HG02642 (cell line): ENCODE data around the gene TRIM41.
"Not testable (repeated sequence)": the region's sequence is repeated elsewhere in the genome, so short reads cannot be mapped to it uniquely, and the experiment has no call there.

ENCODE experiments used
- ATAC-seq: cut with Tn5 transposase; IDR thresholded peaks from one replicate; pipeline ENCODE4 v1.9.1; 2021; ENCODE audit warnings: mild to moderate bottlenecking; ENCODE audit not compliant: unreplicated experiment, poor library complexity

Gene TRIM41

DNA sequence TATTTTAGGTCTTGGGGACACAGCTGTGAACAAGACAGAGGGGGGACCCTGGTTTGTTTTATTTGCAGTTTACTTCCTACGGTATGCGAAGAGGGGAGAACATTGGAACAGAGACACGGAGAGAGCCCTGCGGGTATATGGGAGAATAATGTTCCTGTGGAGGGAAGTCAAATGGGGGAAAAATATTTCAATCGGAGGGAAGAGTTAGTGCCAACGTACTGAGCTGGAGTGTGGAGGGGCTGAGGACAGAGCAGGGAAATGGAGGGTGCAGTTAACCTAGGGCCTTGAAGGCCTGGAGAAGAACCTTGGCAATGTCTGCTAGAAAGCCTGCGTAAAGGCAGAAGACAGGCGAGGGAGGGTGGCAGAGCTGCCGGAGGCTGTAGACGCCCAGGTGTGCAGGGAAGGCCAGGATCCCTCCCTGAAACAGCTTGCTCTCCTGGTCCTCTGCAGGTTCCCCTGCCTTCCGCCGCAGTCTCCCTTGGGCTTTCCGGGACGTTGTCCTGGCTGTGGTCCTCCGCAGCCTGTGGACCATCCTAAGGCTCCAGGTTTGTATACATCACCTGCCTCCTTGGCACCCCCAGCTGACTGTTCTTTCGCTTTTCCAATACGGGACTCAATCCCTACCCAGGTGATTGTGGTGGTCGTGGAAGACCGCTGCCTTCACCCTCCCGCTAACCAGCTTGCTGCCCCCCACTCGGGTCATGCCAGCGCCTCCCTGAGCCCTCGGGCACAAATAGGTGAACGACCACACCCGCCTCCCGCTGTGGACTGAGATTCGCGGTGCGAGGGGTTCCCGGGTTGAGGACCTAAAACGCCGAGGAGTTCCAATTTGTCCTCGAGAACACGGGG is 22.6 kb downstream of the TRIM41 start:
- ATAC-seq: peak; percentile 5

DNA sequence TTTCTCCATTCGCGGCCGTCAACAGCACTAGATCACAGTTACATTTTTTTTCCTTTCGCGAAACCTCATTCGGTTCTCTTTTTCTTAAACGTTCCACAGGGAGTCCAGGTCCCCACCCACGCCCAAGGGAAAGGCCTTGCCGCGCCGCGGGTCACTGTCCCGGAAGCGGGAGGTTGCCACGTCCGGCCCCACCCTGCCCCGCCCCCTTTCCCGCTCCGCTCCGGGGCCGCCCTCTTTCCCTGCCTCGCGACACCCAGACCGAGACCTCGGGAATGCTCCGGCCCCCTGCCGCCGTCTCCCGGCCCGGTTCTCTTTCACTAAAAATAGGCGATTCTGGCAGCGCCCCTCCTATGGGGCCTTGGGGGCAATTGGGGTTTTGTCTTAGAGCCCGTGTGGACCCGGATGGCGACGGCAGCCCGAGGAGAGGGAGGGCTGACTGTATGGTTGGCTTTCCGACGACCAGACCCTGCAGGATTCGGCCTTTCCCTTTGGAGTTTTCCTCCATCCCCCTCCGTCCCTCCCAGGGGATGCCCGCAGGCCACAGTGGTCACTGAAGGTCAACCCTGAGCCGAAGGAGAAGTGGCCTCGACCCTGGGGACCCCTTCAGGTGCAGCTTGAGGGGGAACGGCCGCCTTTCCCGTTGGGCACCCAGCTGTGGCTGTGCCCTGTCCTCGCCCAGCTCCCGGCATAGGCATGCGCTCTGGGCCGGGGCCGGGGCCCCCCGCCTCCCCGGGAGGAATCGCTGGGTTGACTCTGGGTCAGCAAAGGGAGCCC is 23.4 kb downstream of the TRIM41 start:
- ATAC-seq: peak; percentile 61

DNA sequence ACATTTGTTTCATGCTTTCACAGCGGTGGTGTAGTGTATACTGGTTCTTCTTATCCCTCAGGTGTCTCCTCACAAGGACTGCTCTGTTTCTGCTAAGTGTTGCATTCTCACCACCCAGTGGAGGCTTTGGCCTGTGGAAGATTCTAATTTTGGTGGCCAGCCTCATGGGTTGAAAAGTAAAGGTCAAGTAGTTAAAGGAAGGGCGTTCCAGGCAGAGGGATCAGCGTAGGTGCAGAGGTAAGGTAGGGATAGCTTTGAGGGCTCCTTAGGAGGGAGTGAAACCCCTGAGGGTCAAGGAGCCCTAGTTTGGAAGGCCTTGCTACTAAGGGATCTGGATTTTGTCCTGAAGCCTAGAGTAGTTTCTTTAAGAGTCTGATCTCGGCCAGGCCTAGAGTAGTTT is 25.2 kb downstream of the TRIM41 start:
- no peak for ATAC-seq

DNA sequence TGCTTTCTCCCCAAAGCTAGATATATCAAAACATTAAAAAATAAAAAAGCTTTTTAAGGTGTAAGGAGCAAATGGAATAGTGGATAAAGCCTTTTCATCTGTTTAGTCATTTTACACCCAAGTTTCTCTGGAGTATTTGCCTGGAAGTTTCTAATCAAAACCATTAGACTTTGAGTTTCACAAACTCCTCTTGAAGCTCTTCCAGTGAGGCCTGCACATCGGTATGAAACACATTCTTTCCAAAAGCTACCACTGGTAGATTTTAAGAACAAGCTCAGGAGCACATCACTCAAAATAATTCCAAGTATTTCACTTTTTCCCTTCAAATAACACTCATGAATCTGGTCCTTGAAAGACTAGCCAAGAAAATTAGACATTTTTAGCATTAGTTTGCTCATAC is 32.2 kb downstream of the TRIM41 start:
- ATAC-seq: no peak

DNA sequence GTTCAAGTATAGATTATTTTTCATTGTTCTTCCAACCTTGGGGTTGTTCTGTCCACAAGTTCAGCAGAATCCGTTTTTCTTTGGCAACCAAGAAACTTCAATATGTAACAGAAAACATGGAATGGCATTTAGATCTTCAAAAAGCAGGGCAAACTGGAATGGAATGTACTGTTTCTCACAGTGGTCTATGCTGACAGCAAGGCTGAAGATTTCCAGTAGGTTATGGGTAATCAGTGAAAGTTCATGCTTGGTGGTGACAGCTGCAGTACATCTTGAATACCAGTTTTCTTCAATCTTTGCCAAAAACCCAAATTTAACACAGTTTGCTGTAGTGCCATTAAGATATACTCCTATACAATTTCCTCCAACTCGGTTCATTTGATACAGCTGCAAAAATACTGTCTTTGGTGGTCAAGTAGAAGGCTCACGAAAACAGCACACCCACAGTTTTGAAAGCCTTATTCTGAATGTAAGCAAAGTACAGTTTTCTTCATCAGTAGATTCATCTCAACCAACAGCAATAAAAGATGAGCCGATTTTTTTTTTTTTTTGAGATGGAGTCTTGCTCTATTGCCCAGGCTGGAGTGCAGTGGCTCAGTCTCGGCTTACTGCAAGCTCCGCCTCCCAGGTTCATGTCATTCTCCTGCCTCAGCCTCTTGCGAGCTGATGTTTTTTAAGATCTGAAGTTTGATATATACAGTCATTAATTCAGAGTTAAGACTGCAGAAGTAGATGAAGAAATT is 32.9 kb downstream of the TRIM41 start:
- no peak for ATAC-seq

DNA sequence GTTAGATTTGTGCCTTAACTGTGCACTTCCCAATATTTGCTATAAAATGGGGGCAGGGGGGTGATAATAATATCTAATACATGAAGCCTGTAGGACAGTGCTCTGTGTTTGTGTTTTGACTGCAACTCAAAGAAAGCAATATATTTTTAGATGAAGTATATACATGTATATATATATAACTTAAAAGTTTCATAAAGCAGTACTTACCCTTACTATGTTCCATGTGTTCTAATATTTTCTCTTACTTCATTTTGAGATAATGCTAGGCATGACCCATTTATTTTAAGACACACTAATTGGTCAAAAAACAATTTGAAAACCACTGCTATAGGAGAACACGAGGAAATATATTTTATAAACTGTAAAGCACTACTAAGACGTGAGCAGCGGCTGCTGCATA is 35.5 kb downstream of the TRIM41 start:
- ATAC-seq: no peak

DNA sequence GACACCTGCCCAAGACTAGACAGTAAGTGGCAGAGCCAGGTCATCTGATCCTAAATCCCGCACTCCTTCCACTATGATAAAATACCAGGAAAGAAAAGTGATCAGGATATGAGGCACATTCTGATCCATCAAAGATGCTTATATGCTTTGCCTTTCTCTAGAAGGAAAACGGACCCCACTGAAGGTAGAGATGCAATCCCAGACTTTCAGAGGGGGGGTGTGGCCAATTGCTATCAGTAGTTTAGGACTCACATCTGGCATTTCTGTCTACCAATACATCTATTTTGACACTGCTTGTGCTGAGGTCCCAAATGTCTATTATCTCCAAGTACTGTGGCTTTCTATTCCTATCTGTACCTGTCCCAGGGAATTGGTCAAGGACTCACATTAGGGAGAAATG is 36.2 kb downstream of the TRIM41 start:
- no peak for ATAC-seq

DNA sequence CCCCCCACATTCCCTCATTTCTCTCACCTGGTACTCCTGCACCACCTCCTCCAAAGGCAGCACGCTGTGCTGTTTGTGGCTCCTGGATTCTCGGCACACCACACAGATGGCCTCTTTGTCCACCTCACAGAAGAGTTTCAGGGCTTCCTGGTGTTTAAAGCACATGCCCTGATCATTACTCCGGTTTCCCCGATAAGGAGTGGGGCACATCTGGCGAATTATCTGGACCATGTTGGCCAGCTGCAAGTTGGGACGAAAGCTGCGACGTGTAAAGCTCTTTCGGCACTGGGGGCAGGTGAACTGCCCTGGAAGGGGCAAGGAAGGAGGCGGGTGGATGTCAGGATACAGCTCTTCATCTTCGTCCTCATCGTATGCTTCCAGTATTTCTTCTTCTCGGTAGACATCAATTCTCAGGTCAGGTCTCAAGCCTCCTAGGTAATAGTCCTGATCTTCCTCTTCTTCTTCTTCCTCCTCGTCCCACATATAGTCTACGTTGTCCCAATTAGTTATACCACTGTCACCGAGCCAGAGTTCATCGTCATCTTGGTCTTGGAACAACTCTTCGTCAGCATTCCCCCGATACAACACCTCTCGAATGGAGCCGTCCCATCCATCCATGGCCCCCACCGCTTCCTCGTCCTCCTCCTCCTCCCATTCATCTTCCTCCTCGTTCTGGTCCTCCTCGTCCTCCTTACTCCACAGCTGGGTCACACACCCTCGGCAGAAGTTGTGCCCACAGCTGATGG is 37.1 kb downstream of the TRIM41 start:
- no peak for ATAC-seq

DNA sequence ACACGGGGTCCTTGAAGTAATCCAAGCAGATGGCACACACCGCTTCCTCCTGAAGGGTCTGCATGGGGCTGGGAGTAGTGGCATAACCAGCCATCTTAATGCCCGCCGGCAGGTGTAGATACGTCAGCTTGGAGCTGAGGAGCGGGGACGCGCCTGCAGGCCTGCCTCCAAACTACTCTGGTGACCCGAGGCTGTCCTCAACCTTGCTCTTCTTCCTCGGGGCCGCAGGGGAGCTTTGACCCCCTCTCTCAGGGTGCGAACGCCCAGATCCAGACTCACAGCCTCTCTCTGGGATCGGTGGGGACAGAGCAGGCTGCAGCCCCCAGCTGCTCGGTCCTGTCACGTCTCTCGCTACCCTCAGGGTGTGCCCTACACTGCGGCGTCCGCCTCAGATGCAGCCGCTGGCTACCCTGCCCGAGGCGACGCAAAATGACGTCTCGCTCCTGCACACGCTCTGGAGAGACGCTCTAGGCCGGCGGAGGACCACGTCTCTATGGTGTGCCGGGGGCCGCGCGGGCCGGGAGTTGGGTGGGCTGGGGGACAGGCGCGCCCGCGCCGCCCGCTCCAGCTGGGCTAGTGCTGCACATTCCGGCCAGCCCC is 37.7 kb downstream of the TRIM41 start, which contains the start of gene TRIM52:
TSS of gene TRIM52 (minus strand) at position 424 of the 600 bp plus-strand sequence. CDS start at position 94, 330 bp downstream.
- peak; percentile 84 for ATAC-seq

DNA sequence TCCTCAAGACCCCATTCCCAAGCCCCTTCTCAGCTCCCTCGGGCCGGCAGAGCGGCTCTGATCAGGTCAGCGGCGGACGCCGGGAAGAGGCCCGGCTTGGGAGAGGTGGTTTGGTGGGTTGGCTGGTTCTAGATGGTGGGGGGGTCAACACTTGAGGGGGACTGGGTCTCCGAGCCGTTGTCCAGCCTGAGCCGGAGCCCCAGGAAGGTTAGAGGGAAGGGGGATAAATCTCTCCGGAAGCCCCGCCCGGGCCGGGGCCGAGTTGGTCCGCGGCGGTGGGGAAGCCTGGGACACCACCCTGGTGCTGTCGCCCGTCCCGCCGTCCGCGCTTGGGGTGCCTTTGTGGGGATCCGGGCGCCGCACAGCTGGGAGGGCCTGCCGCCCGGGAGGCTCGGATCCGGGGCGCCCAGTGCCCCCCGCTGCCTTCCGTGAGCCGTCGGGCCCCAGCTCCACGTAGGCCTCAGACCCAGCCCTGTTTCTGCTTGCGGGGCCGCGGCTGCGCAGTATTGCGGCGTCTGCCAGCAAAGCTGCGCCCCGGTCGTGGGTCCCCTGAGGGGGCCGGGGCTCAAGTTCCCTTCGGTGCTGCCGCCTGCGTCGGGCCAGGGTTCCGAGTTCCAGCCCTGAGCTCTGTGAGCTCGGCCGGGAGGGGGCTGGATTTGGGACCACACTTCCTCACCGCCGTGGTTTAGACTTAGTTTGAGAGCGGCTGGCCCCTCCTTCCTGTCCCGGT is 38.4 kb downstream of the TRIM41 start:
- ATAC-seq: peak; percentile 62

DNA sequence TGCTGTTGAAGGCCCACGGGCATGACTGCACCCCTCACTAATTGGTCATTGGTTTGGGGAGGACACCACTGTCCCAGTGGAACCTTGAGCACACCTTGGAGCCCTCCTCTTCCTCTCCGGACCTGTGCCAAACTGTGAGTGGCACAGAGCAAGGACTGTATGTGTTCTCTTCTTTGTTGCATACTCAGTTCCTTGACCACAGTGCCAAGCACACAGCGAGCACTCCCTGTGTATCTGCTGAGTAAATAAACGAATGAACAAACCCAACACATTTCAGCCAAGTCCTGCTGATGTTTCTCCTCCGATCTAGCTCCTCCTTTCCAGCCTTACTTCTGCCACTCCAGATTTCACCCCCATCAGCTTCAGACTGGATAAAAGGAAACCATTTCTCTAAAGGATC is 40.6 kb downstream of the TRIM41 start:
- no peak for ATAC-seq

DNA sequence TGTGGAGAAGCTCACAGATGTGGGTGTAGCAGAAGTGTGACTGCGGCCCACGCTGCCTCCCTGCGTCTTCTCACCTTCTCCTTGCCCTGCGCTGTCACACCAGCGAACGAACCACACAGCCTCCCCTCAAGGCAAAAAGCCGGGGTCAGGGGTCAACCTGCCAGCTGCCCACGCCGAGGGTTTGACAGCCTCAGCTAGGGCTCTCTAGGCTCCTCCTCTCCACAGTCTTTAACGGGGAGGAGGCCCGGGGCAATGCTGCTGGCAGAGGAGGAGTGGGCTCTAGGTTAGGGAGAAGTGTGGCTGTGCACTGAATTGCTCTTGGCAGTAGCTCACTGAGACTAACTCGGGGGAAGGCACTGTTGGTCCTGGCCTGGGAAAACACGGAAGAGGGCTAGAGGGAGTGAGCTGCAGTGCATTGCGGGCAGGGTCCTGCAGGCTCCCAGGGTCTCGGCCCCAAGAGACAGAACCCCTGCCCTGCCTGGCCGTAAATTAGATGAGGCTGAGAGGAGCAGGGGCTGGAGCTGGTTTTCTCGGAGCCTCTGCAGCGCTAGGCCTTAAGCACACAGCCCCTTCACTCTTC is 42.1 kb downstream of the TRIM41 start:
- no peak for ATAC-seq

DNA sequence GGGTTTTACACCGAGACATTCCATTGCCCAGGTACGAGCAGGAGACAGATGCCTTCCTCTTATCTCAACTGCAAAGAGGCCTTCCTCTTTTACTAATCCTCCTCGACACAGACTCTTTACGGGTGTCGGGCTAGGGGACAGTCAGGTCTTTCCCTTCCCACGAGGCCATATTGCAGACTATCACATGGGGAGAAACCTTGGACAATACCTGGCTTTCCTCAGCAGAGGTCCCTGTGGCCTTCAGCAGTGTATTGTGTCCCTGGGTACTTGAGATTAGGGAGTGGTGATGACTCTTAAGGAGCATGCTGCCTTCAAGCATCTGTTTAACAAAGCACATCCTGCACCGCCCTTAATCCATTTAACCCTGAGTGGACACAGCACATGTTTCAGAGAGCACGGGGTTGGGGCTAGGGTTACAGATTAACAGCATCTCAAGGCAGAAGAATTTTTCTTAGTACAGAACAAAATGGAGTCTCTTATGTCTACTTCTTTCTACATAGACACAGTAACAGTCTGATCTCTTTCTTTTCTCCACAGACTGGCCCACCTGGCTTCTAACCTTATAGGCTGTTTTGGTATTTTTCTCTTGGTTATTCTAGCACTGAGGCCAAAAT is 44.3 kb downstream of the TRIM41 start:
- ATAC-seq: not testable (repeated sequence)

DNA sequence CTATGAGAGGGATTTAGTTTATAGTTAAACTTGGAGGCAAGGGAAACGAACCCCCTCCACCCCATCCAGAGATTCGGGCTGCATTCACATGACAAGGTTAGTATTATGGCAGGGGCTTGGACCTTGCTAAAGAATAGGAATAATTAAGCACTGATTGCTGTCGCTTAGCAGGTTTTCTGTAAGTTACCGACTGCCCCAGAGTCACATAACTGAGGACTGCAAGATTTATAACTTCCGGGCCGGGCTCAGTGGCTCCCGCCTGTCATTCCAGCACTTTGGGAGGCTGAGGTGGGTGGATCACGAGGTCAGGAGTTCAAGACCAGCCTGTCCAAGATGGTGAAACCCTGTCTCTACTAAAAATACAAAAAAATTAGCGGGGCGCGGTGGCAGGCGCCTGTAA is 44.8 kb downstream of the TRIM41 start:
- ATAC-seq: not testable (repeated sequence)

DNA sequence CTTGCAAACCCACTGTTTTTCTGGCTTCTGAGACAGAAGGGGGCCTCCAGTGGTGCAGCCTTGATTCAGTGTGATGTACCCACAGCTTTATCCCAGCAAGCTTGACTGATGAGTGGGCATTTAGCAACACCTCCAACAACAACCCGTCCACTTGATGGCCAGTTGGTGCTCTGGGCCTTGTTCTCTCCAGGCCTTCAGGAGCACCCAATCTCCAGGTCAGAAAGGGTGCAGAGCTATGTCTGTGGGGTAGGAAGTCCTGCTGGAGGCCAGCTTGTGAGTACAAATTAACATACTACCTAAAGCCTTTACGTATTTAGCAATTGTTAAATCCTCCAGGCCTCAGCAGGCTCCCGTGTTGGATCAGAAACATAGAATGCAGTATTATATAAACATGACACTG is 48.0 kb downstream of the TRIM41 start:
- no peak for ATAC-seq

DNA sequence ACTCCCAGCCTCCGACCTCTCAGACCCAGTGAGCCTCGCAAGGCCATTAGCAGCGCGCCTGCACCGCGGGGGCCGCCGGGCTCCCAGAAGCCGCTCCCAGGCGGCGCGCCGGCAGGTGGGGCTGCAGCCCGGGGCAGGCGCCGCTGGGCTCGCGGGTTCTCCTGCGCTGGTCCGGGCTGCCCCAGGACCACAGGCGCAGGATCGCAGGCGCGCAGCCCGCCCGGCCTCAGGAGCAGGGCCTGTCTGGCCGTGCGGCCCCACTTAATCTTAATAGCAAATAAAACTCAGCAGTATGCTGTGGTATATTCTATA is 50.3 kb downstream of the TRIM41 start:
- ATAC-seq: not testable (repeated sequence)

DNA sequence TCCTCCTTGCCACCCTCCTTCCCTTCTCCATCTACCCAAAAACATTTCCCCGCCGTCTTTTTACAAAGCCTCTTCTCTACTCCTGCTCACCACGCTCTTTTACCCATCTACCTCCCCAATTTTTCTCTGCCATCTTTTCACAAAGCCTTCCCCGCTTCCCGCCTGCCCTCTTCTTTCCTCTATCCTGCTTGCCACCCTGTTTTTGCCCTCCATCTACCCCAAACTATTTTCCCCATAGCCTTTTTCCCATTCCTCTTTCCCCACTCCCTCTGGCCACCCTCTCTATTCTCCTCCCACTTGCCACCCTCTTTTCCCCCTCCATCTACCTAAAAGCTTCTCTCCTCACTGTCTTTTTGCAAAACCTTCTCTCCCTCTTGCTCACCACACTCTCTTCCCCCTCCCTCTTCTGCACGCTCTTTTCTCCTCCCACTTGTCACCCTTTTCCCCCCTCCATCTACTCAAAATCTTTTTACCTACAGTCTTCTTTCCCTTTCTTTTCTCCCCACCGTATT is 57.2 kb downstream of the TRIM41 start:
- no peak for ATAC-seq
